Measurements from ENCODE around the gene DAB1. TPM values are rescaled to one million over a fixed set of nuclear protein-coding genes. Genes with fewer than 3 reads are reported as not detected.

The DAB1 gene
- total and polyA plus RNA-seq, 2 of the 8 experiments (the other 6 are each of a cell fraction or from before 2014, with no cell fraction given), result 4.4 to 11.8 TPM

DNA sequence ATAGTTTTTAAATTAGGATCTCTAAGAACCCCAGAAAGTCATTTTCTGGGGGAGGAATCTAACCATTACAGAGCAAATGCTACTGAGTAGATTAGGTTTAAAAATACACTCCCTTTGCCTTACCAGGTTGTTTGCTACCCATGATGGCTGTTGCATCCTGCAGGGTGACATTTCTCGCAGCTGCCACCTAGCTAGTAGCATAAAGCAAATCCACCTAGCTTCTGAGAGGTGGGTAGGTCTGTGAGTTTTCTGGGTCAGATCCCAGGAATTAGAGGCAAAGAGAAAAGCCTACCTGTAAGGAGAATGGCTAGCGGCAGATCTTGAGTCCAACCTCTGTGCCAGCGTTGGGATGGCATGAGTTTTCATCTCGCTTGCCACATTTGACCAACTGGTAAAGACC, 95.9 kb downstream of the DAB1 start:
- WGBS, 2 experiments (ENCODE audit: extremely low coverage in 1 of 2, insufficient coverage in 1 of 2, insufficient read length in 1 of 2, insufficient replicate concordance in 2 of 2, low coverage in 1 of 2, low lambda C conversion rate in 2 of 2, missing lambda C conversion rate in 1 of 2), result 100% methylated on average over 4 of the region's 4 CpGs; no CpG with 5 or more reads in 1 of the 2 experiments
- FAIRE-seq, result no peak
- H4K8ac ChIP-seq (ENCODE audit: extremely low read depth, insufficient read depth, low read length), result no peak overlapping the region

More for the DNA sequence above, 95.9 kb downstream of the DAB1 start:
- Histone ChIP-seq H3K4me2 (ENCODE audit: insufficient read depth in 1 of 2, low read depth in 2 of 2, low read length in 2 of 2) (no peak overlapping the region), H2AFZ (ENCODE audit: low read length) (no peak overlapping the region), H3K79me2 (ENCODE audit: control insufficient read depth in 1 of 2, insufficient read depth in 2 of 2, low read length in 2 of 2) (no peaks in the 10 kb centered on the region), H3K14ac (ENCODE audit: insufficient read length) (no peak overlapping the region), H3K9me3 (ENCODE audit: insufficient read depth in 2 of 2, low read depth in 1 of 2, low read length in 1 of 2) (no peaks in the 10 kb centered on the region), H3K4ac (replicated peaks; ENCODE audit: insufficient read length, low read depth, low read length) (no peak overlapping the region), H3K36me3 (ENCODE audit: control insufficient read depth in 2 of 4, insufficient read depth in 4 of 4, low read length in 3 of 4) (no peaks in the 10 kb centered on the region), H2BK120ac (replicated peaks; ENCODE audit: low read depth, low read length) (no peak overlapping the region), H3K4me1 (replicated peaks in 1 of 4; ENCODE audit: control insufficient read depth in 3 of 4, insufficient read depth in 4 of 4, low read length in 3 of 4) (peaks cover 0 to 6% (median 3%) of the 10 kb centered on the region in 4 experiments; a peak in 2 of 7 replicates), H3K79me1 (ENCODE audit: low read depth, low read length) (no peaks in the 10 kb centered on the region), H2BK12ac (ENCODE audit: low read depth, low read length) (no peak overlapping the region), H4K20me1 (replicated peaks in 1 of 2; ENCODE audit: control insufficient read depth in 1 of 2, insufficient read depth in 2 of 2, low read length in 2 of 2) (no peaks in the 10 kb centered on the region), H4K5ac (ENCODE audit: insufficient read length, low read depth, low read length) (no peak overlapping the region), H3K27ac (ENCODE audit: low read depth, low read length) (no peak overlapping the region), H3K27me3 (replicated peaks in 1 of 4; ENCODE audit: control insufficient read depth in 3 of 4, extremely low read depth in 1 of 4, insufficient read depth in 3 of 4, low read length in 3 of 4) (no peaks in the 10 kb centered on the region), H2BK20ac (ENCODE audit: low read length) (no peak overlapping the region), H2AK5ac (ENCODE audit: low read depth, low read length) (no peak overlapping the region), H4K91ac (replicated peaks; ENCODE audit: insufficient read length, low read length) (no peak overlapping the region), H3K23ac (ENCODE audit: insufficient read length) (no peak overlapping the region), H3K9ac (replicated peaks in 1 of 4; ENCODE audit: extremely low read depth in 1 of 4, low read depth in 3 of 4, low read length in 3 of 4) (no peak overlapping the region), H3K18ac (ENCODE audit: extremely low read depth, low read length) (no peak overlapping the region), H3K23me2 (ENCODE audit: low read depth, low read length) (no peaks in the 10 kb centered on the region), H2BK15ac (ENCODE audit: low read length) (no peak overlapping the region), H2BK5ac (ENCODE audit: low read depth, low read length) (no peak overlapping the region), H3K4me3 (ENCODE audit: extremely low read depth in 1 of 4, insufficient read depth in 2 of 4, low read depth in 3 of 4, low read length in 4 of 4) (no peak overlapping the region), H3K56ac (replicated peaks; ENCODE audit: insufficient read length, low read depth, low read length) (no peak overlapping the region)
- TF ChIP-seq TAF1 (IDR thresholded peaks at IDR 0.05; ENCODE audit: low read depth, low read length) (no peak), RAD21 (IDR thresholded peaks at IDR 0.05 in 1 of 2, conservative IDR thresholded peaks at IDR 0.05 in 1 of 2; ENCODE audit: low read depth in 2 of 2, low read length in 2 of 2) (no peak), KDM4A (IDR thresholded peaks at IDR 0.05; ENCODE audit: low read depth, low read length, severe bottlenecking) (no peak), SP2 (IDR thresholded peaks at IDR 0.05; ENCODE audit: low read length) (no peak), GTF2F1 (IDR thresholded peaks at IDR 0.05; ENCODE audit: borderline replicate concordance, low read depth, low read length) (no peak), SP4 (IDR thresholded peaks at IDR 0.05; ENCODE audit: low read length) (no peak), RXRA (IDR thresholded peaks at IDR 0.05; ENCODE audit: insufficient read depth, low read depth, low read length) (no peak), FOSL1 (IDR thresholded peaks at IDR 0.05; ENCODE audit: insufficient read depth, low read depth, low read length) (no peak), JUND (IDR thresholded peaks at IDR 0.05; ENCODE audit: low read length) (no peak), EZH2 (IDR thresholded peaks at IDR 0.05; ENCODE audit: low read depth, low read length, severe bottlenecking) (no peak), HDAC2 (IDR thresholded peaks at IDR 0.05; ENCODE audit: borderline replicate concordance in 1 of 2, low read depth in 2 of 2, low read length in 2 of 2) (no peak)
- TF ChIP-seq, protein P1, sequence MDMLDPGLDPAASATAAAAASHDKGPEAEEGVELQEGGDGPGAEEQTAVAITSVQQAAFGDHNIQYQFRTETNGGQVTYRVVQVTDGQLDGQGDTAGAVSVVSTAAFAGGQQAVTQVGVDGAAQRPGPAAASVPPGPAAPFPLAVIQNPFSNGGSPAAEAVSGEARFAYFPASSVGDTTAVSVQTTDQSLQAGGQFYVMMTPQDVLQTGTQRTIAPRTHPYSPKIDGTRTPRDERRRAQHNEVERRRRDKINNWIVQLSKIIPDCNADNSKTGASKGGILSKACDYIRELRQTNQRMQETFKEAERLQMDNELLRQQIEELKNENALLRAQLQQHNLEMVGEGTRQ (IDR thresholded peaks at IDR 0.05; ENCODE audit: low read length), result no peak
- CTCF ChIA-PET (ENCODE audit: partially characterized antibody), result interaction anchor here (0.5 to 1.0 kb wide), 3 partner anchors 94 to 243 kb away, joined by 3 to 4 read pairs (median 3); no protein-coding TSS in a partner anchor
- DNase-seq (ENCODE audit: low read depth in 1 of 2, low spot score in 2 of 2), result no peak
- POLR2A ChIA-PET (ENCODE audit: partially characterized antibody), result no interaction called here

Data from H1 (cell line).